GM19240 (cell line): Measurements from ENCODE around the gene NMRK1.

Experiments
- DNase-seq: peaks from one replicate; pipeline ENCODE4 v3.0.0; 2011; ENCODE audit warnings: low spot score; ENCODE audit not compliant: insufficient read length

NMRK1 gene

DNA sequence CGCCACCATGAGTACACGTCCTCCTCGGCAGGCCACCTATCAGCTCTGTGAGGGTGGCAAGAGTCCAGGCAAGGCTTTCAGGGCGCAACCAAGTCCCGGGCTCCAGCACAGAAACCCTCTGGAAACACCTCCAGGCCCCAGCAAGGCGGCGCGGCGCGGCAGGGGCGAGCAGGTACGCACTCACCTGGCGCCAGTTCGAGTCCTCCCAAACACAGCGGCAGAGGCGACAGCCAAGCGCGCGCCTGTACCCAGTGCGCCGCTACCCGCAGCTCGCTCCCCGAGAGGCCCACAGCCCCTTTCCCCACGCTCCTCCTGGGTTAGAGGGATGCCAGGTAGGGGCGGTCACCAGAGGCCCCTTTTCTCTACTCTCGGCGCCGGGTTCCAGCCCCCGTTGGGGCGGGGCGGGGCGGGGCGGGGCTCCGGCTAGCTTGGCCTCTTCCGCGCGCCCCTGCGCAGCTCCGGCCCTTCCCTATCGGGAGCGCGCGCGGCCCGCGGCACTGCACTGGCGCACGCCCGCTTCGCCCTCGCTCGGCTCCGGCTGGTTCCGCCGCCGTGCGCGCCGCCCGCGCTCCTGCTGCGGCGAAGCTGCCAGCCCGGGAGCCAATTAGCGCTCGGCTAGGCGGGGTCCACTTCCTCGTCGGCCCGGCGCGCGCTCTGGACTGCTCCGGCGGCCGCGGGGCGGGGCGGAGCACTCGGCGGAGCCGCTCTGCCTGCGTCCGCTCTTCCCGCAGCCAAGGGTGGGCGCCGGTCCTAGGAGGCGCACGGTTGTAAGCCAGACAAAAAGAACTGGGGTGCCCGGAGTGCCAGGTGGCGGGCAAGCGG is at the start of gene NMRK1, which contains the start of gene OSTF1:
Gene NMRK1, minus strand, starts transcription at position 332 of the 822 bp plus-strand sequence. CDS start 5,040 bp downstream, outside the sequence.
Gene OSTF1, plus strand, starts transcription at position 691 of the 822 bp plus-strand sequence. CDS start 179 bp downstream, outside the sequence.
- peak; percentile 70 for DNase-seq

DNA sequence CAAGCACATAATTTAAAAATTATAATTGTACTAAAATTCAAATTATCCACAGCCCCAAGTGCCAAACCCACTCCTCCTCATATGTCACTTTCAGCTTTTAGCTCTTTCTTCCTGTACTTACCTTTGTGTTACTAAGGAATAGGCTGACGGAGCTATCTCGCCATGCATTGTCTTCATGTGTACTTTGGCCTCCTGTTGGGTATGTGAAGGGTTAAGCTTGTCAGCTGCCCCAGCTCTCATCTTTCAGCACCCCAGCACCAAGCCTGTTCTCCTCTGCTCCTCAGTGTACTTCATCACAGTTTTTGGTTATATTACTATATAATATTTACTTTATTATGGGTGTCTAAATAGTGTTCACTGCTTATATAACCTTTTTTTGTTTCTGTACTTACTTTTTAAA is 46.5 kb upstream of the NMRK1 start:
- no peak for DNase-seq

DNA sequence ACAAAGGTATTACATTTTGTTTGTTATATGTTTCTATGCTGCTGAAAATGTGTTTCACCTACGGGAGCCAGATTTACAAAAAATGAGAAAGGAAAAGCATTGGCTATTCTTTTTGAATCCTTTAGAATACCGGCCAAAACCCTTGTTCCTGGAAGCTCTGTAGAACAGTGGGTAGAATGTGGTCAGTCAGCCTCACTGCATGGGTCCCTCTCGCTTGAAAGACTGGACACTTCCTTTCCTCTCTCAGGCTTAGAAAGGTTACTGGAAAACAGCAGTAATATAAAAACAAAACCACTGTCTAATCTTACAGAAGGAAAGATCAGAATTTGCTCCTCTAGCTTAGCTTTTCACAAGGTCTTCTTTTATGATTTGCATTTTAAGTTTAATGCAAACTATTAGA is 45.4 kb upstream of the NMRK1 start:
- DNase-seq: no peak

DNA sequence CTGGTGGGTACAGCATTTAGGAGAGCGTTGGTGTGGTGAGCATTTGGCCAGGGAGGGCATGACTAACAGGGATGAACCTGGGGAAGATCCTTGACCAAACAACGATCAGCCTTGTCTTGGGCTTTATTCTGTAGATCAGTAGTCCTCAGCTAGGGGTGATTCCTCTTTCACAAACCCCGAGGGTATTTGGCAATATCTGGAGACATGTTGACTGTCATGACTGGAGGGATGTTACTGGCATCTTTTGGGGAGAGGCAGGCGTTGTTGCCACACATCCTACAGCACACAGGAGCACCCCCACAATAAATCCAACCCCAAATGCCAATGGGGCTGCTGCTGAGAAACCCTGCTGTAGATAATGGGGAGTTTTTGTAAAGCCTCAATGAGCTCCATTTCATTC is 44.3 kb upstream of the NMRK1 start:
- DNase-seq: no peak

DNA sequence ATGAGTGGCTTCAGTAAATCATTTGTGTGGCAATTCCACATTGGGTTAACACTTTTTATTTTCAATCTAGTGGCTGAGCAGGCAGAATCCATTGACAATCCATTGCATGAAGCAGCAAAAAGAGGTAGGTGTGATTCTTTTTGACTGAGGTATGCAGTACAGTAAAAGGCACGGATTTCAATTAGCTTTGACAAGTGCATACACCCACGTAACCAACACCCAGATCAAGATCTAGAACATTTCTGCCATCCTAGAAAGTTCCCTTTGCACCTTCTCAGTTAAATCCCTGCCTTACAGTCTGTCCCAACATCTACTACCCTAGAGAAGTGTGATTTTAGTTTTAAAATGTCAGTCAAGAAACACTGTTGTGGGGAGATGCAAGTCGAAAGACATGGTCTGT is 43.7 kb upstream of the NMRK1 start:
- DNase-seq: no peak

DNA sequence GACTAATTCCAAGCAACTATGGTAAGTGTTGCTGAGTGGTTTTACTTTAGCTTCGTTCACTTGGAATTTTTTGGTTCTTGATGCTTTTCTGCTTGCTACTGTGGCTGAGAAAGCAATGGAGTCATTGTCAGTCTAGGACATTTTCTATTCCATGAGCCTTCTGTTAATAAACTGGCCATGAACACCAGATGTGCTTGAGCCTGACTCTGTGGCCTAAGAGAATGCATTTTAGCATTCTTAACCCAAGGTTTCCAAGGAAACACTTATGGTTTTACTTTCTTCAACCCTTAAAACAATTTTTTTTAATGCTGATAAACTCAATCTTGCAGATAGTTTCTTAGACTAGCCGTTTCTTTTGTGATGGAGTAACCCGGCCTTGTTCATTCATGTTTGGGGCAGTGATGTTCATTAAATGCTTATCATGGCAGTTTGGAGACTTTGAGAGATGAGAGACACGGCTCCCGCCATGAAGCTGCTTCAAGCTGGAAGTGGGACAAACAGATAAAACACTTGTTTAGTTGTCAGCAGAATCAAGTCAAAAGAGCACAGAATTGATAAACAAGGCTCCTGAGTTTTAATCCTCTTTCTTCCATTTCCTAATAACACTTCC is 42.8 kb upstream of the NMRK1 start:
- DNase-seq: no peak

DNA sequence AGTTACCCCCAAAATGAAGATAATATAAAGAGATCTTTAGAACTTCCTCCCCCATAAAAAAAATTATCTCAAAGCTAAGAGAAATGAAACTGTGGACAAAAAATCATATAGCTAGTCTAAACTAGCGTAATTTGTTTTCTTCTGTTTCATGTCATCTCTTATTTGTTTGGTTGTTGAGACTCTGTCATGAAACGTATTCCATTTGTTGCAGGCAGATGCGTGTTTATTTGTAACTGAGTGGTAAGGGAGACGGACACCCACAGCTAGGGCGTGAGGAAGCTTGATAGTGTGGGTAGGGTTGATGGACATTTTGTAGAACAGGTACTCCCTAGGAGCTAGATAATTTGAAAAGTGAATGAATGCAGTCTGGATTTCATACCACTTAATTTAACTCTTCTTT is 42.2 kb upstream of the NMRK1 start:
- no peak for DNase-seq

DNA sequence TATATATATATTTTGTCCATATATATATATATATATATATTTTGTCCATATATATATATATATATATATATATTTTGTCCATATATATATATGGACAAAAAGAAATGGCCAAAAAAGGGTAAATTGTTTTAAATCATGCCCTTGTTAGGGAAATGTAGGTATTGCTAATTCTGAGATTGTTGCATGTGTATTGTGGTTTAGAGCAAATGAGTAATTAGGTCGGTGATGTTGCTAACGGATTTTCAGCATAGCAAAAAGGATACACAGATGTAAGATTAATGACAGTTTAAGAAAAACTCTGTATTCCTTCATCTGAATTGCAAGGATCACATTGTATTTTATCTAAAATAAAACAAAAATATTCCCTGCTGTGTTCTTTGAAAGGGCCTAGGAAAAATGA is 40.6 kb upstream of the NMRK1 start:
- no peak for DNase-seq

DNA sequence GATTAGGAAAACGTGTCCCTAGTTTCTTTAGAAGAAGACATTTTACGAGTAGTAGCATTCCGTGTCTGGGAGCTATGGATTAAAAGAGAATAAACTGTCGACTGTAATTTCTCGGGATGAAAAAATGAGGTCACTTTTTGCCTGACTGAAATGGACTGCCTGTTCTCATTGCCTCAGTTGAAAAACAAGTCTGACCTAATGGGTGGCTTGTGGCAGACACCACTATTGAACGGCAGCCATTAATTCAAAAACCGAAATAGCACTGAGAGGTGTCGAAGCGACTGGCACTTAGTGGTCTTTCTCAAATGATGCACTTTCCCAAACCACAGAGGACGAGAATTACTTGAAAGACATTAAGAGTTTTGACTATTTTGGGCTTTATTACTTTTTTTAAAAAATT is 35.7 kb upstream of the NMRK1 start:
- DNase-seq: no peak

DNA sequence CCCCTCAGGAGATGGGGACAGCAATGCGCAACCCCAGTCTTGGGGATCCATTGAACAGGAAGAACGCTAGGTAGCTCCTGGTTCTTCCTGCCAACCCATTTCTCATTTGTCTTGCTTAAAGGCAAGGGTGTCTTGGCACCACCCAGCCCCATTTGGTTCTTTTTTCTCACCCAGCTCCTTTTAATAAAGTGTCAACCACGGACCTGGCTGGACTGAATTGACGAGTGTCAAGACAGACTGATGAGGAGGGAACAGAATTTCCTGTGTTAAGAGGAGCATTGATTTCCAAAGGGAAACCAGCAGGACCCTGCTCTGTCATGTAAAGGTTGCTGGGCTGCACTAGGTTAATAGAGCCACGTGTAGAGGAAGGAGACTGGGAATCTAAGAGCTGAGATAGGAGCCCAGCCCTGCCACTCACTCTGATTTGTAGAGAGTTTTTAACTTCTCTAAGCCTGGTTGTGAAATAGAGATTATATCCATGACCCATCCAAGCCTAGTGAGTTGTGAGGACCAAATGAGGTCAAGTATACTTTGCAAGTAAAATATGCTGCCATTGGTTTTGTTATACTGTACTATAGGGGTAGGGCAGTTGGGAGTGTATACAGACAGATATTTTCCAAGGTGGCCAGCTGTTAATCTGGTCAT is 34.1 kb upstream of the NMRK1 start:
- DNase-seq: no peak

DNA sequence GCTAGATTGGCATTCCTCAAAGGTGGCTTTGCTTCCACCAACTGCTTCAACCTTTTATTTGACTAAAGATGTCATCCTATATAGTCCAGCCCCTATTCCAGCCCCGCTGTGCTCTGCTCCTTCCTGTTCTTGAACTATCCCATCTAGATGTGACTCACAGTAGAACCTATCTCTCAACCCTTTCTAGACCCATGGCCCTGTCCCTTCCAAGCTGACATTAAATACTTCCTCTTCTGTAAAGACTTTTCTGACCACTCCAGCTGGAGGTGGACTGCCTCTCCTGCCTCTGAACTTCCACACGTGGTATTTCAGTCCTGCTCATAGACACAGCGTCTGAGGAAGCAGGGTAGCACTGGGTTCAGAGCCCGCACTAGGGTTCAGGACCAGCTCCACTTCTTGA is 32.7 kb upstream of the NMRK1 start:
- no peak for DNase-seq

DNA sequence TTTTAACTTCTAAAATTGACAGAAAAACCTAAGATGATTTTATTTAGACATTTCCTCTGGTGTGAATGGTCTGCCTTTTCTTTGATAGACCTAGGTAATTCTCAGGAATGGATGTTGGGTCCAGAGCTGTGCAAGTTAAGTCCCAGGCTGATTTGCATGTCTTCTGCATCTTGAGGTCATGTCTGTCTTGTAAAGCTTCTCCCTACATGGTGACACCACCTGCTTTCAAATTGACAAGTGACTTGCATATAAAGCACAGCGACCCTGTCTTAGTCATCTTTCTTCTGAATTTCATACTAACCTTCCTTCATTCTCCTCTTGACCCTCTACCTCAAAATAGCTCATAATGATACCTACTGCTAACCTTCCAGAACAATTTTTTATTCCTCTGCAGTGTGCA is 29.6 kb upstream of the NMRK1 start:
- DNase-seq: no peak

DNA sequence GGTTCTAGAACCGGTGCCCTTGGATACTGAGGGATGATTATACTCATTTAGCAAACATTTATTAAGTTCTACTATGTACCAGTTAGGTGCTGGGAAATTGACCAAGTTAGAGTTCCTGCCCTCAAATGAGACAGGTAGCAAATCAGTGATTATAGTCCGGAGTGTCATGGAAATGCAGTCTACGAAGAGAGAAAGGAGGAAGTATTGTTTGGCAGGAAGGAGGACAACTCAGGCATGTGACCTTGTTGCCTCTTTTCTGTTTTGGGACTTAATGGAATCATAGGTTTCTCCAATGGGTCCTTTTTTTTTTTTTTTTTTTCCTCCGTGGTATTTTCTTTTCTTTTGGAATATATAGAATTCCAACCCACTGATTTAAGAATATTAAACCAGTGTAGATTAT is 28.4 kb upstream of the NMRK1 start:
- no peak for DNase-seq

DNA sequence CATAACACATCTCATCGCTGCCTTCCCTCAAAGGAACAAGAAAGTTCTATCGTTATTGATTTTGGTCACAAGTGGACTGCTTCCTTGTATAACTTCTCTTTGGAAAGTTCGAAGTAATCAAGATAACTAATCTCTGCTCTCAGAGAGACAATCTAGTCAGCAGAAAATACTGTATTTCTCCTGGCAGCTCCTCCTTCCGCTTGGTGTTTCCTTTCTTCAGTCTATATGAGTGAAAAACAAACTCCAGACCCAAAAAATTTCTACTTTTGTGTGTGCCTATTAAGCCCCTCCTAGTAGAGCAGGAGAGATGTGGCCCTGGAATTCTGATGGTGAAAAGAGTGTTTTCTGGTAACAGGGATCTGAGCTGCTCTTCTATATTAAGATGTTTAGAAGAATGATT is 24.8 kb upstream of the NMRK1 start:
- no peak for DNase-seq

DNA sequence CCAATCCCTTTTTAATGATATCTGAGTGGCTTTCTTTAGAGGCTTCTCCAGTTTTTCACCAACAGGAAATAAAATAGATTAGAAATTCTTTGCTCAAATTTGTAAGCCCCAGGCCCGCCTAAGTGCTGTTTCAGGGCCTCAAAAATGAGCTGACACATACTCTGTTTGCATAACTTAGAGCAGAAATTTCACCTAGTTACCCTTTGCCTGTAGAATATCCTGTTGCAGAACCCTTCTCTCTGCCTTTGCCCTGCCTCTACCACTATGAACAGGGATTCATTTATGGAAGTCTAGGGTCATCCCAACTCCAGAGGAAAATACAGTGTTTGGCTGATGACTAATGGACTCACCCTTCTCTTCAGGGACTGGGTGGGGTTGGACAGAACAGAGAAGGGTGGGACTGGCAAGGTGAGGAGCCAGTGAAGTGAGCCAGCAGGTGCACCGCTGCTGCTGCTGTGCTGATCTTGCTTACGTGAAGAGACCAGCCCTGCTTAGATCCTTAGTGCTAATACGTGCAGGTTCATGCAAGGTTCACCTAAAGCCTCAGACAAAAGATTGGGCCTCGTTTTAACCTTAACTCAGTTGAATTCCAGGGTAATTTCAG is 23.2 kb upstream of the NMRK1 start:
- DNase-seq: no peak

DNA sequence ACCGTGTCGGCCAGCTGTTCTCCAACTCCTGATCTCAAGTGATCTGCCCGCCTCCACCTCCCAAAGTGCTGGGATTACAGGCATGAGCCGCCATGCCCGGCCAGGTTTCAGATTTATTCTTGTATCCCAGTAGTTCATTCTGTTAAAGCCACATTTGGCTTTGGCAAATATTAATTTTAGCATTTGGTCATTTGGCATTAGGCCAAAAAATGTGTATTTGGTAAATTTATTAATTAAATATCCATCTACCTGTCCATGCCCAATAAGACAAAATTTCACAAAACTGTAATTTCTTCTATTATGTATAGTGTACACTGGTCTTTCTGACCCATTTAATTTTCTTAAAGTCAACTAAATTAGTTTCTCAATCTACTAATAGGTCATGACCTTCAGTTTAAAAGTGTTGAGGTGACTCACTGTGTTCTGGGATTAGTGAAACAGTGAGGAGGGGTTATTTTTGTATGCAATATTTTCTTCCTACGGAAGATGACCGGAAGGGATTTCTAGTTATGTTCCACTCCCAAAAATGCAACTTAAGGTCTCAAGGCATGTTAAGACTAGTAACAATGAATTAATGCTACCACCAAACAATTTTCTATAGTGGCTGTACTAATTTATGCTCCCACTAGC is 21.4 kb upstream of the NMRK1 start:
- no peak for DNase-seq

DNA sequence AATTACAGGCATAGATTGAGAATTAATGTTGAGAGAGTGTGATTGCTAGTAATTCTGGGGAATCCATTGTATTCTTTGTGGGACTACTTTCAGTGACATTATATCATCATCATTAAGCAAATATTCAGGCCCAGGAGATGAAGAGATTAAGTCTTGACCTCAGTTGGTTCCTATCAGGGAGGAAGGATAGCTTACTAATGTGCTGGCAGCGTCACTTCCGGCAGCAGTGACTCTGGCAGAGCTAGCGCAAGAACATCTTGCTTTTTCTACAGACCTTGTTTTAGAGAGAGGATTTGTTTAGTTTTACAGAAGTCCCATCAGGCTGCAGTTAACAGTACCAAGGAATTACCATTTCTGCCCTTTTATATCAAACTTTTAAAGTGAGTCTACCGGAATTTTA is 20.6 kb upstream of the NMRK1 start:
- DNase-seq: no peak

DNA sequence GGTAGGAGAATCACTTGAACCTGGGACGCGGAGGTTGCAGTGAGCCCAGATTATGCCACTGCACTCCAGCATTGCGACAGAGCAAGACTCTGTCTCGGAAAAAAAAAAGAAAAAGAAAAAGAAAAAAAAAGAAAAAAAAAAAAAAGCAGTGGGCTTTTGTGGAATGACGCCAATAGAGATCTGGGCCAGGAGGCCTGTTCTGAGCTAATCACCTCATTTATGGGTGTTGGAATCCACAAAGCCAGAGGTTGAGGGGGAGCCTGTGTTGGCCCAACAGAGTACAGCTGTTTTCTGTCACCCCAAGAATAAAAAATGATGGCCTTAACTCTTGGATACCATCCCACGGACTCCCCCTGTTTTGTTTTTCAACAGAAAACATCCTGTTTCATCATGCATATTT is 18.9 kb upstream of the NMRK1 start:
- no peak for DNase-seq

DNA sequence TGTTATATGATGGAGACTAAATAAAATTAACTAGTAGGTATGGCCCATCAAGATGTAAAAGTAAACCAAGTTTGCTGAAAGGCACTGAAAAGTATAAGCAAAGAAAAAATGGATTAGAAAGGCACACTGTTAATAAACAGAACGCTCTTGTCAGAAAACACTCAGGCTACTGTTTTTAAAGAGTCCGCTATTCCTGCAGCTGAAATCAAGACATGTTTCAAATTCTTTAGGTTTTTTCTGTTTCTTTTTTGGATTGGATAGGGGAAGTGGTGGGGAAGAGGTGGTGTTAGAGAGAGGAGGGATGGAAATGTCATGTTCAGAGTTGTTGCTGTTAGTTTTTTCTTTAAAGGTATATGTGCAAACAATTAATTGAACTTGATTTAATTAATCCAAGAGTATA is 17.9 kb upstream of the NMRK1 start:
- no peak for DNase-seq

DNA sequence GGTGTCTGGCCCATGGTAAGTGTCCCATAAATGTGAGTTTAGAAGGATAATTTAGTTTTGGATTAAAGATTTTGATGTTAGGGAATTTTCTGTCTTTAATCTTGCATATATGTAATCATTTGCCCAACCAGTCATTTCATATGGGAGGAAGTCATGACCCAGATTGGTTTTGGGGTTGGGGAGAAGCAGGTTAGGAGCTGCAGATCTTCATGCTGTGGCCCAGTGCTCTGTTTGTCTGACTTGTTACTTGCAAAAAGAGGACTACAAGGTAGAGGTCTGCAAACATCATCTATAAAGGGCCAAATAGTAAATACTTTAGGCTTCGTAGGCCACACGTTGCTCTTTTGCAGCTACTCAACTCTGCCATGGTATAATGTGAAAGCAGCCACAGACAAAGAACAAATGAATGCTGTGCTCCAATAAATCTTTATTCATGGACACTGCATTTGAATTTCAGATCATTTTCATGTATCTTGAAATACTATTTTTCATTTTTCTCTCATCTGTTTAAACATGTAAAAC is 17.1 kb upstream of the NMRK1 start:
- no peak for DNase-seq

DNA sequence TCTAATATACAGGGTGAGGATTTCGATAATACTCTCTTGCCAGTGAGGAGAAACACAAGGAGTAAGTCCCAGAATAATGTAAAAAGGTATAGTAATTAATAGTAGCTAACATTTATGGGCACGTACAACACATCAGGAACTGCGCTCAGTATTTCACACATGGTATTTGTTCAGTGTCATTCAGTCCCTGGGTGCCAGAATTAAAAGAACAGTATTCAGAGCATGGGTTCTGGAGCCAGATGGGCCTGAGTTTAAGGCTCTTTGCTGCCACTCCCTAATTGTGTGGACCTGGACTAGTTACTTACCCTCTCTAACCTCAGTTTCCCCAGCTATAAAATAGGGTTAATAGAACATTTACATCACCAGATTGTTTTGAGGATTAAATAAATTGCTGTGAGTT is 16.7 kb upstream of the NMRK1 start:
- no peak for DNase-seq
